OCI-LY7 (cell line): ENCODE results near the gene SSTR5. TPM values are rescaled to one million over a fixed set of nuclear protein-coding genes. Genes with fewer than 3 reads are reported as not detected.

Source experiments
- BruUV-seq: library from RNA; stranded (reverse); fragments of 400-500 nt; replicated peaks from 2 replicates; lab custom pipeline; 2021; lab: Mats Ljungman, UMichigan
- CTCF ChIA-PET: fragments of 300-600 bp; sonication (Branson Sonifier 250); formaldehyde crosslinking; loops from one replicate; lab custom pipeline; 2022; ENCODE audit warnings: antibody characterized with exemption; ENCODE audit not compliant: unreplicated experiment; lab: Charles Lee
- POLR2A ChIA-PET: fragments of 300-600 bp; sonication (Branson Sonifier 250); formaldehyde crosslinking; loops from one replicate; lab custom pipeline; 2022; ENCODE audit warnings: antibody characterized with exemption; lab: Charles Lee
- DNase-seq: peaks from one replicate; pipeline ENCODE4 v3.0.0-alpha.2; 2015; ENCODE audit warnings: low spot score
- H2AFZ ChIP-seq: fragments of 200-600 bp; sonication (generic), shearing (Covaris generic); 2 replicates; pipeline ENCODE4 v1.6.1; 2014; ENCODE audit warnings: mild to moderate bottlenecking, antibody characterized with exemption, low read length, moderate library complexity
- H3K27ac ChIP-seq: fragments of 200-600 bp; sonication (generic); 2 replicates; pipeline ENCODE4 v1.5.1; 2014; ENCODE audit warnings: mixed run types, low read depth, mild to moderate bottlenecking, moderate library complexity, low read length, inconsistent platforms; ENCODE audit not compliant: poor library complexity, severe bottlenecking
- H3K36me3 ChIP-seq: fragments of 200-600 bp; sonication (generic); 2 replicates; pipeline ENCODE4 v1.6.1; 2014; ENCODE audit warnings: mild to moderate bottlenecking, antibody characterized with exemption, low read length, moderate library complexity, mixed read lengths; ENCODE audit not compliant: insufficient read depth
- H3K4me1 ChIP-seq: fragments of 200-600 bp; sonication (generic); 2 replicates; pipeline ENCODE4 v1.5.1; 2014; ENCODE audit warnings: mild to moderate bottlenecking, low read length; ENCODE audit not compliant: insufficient read depth, poor library complexity, severe bottlenecking
- H3K4me2 ChIP-seq: fragments of 200-600 bp; sonication (generic); 2 replicates; pipeline ENCODE4 v1.6.1; 2014; ENCODE audit warnings: mild to moderate bottlenecking, low read length
- H3K4me3 ChIP-seq: fragments of 200-600 bp; sonication (generic); 2 replicates; pipeline ENCODE4 v1.5.1; 2014; ENCODE audit warnings: mild to moderate bottlenecking, low read depth, low read length; ENCODE audit not compliant: poor library complexity, severe bottlenecking
- H3K79me2 ChIP-seq: fragments of 200-600 bp; sonication (generic); 2 replicates; pipeline ENCODE4 v1.6.1; 2016; ENCODE audit warnings: low read depth, mild to moderate bottlenecking, low read length, moderate library complexity, mixed read lengths; ENCODE audit not compliant: insufficient read depth
- H3K9me2 ChIP-seq: fragments of 200-600 bp; sonication (generic); 2 replicates; pipeline ENCODE4 v1.6.1; 2016; ENCODE audit warnings: mild to moderate bottlenecking, low read length, mixed read lengths; ENCODE audit not compliant: insufficient read depth
- H3K9me3 ChIP-seq: fragments of 200-600 bp; sonication (generic); 2 replicates; pipeline ENCODE4 v1.6.1; 2014; ENCODE audit warnings: mild to moderate bottlenecking, mixed run types, low read length, mixed read lengths
- H4K20me1 ChIP-seq: fragments of 200-600 bp; sonication (generic); 2 replicates; pipeline ENCODE4 v1.6.1; 2014; ENCODE audit warnings: mild to moderate bottlenecking, antibody characterized with exemption, low read length, moderate library complexity, mixed read lengths; ENCODE audit not compliant: insufficient read depth
- EZH2phosphoT487 ChIP-seq: fragments of 200-600 bp; sonication (generic); IDR thresholded peaks from 2 replicates; pipeline ENCODE4 v1.6.1; 2018; ENCODE audit warnings: low read depth, borderline replicate concordance, mild to moderate bottlenecking, mixed run types, antibody characterized with exemption, low read length, moderate library complexity, mixed read lengths
- intact Hi-C: fragments of 100-400 bp; cut with micrococcal nuclease; formaldehyde crosslinking; loops from one replicate; pipeline ENCODE4 v1.10.0; 2022; ENCODE audit not compliant: unreplicated experiment
- total RNA-seq, 2 experiments: library from RNA; depleted of rRNA in 1 of 2; stranded (reverse); fragments of >200 nt in 1 of 2; shearing (Covaris generic) in 1 of 2; gene quantifications; 2 replicates each; pipeline ENCODE4 v1.2.3, GENCODE V29; 2014 to 2022
- TF ChIP-seq, protein P1 (sequence below): fragments of 200-600 bp; sonication (generic); conservative IDR thresholded peaks from 2 replicates; pipeline ENCODE4 v1.5.1; 2014; ENCODE audit warnings: mild to moderate bottlenecking, antibody characterized with exemption, low read length, moderate library complexity, mixed read lengths

Gene SSTR5
- total RNA-seq, 2 experiments from 2014 or later, result not detected

DNA sequence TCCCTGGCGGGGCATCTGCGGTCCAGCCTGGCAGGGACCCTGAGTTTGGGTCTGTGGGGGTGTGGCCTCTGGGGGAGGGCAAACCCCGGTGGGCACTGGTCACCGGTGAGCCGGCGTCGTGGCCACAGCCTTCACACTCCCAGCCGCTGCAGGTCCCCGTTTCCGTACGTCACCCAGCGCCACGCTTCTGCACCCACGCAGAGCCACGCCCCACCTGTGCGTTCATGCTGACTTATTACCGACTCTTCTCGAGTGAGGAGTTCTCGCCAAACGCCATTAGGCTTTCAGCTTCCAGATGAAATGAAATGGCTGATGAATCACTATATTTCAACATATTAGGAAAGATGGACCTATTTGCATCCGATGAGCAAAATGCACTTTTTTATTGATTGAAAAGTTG lies 8.8 kb upstream of the SSTR5 start:
- Histone ChIP-seq H3K79me2 (no peaks in the 10 kb centered on the region), H3K4me1 (no peaks in the 10 kb centered on the region), H4K20me1 (no peaks in the 10 kb centered on the region), H3K27ac (no peak overlapping the region), H3K4me3 (no peak overlapping the region), H2AFZ (no peak overlapping the region), H3K9me2 (no peaks in the 10 kb centered on the region), H3K9me3 (no peaks in the 10 kb centered on the region), H3K4me2 (no peak overlapping the region), H3K36me3 (no peaks in the 10 kb centered on the region)
- no peak for TF ChIP-seq EZH2phosphoT487
- TF ChIP-seq, protein P1, sequence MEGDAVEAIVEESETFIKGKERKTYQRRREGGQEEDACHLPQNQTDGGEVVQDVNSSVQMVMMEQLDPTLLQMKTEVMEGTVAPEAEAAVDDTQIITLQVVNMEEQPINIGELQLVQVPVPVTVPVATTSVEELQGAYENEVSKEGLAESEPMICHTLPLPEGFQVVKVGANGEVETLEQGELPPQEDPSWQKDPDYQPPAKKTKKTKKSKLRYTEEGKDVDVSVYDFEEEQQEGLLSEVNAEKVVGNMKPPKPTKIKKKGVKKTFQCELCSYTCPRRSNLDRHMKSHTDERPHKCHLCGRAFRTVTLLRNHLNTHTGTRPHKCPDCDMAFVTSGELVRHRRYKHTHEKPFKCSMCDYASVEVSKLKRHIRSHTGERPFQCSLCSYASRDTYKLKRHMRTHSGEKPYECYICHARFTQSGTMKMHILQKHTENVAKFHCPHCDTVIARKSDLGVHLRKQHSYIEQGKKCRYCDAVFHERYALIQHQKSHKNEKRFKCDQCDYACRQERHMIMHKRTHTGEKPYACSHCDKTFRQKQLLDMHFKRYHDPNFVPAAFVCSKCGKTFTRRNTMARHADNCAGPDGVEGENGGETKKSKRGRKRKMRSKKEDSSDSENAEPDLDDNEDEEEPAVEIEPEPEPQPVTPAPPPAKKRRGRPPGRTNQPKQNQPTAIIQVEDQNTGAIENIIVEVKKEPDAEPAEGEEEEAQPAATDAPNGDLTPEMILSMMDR, result no peak
- no TSS peak for BruUV-seq
- intact Hi-C loops, result no loop called here
- POLR2A ChIA-PET, result no interaction called here
- CTCF ChIA-PET, result no interaction called here
- DNase-seq, result no peak

DNA sequence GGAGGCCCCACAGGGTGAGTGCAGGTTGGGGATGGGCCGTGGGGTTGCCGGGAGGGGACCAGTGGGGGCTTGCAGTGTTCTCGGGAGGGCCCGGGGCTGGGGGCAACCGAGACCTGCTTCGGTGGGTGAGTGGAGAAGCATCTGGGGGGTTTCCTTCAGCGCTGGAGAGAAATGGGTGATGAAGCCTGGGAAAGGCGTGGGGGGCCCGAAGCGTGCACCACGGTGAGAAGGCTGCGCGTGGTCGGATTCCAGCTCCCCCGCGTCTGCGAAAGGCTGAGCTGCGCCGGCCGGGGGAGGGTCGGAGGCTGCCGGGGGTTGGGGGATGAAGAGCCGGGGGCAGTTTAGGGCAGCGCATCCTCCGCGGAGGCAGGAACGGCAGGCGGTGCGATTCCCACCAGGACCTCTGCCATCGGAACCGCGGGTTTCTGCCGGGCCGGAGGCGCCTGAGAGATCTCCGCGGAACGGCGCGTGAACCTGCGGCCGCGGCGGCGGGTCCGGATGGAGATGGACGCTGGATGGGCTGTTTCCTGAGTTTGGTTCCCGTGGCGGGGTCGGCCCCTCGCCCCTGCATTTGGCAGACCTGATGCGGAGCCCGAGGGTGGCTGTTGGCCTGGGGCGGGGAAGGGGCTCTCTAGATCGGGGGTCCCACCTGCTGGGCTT lies 6.9 kb upstream of the SSTR5 start:
- Histone ChIP-seq H2AFZ (no peak overlapping the region), H3K9me2 (no peaks in the 10 kb centered on the region), H4K20me1 (no peaks in the 10 kb centered on the region), H3K27ac (no peak overlapping the region), H3K4me3 (no peak overlapping the region), H3K9me3 (no peaks in the 10 kb centered on the region), H3K79me2 (no peaks in the 10 kb centered on the region), H3K4me1 (no peaks in the 10 kb centered on the region), H3K4me2 (no peak overlapping the region), H3K36me3 (no peaks in the 10 kb centered on the region)
- no TSS peak for BruUV-seq
- DNase-seq, result no peak
- CTCF ChIA-PET, result no interaction called here
- POLR2A ChIA-PET, result no interaction called here
- intact Hi-C loops, result no loop called here
- TF ChIP-seq EZH2phosphoT487, result no peak
- TF ChIP-seq, protein P1, result no peak

- no TSS peak for BruUV-seq
- intact Hi-C loops, result no loop called here
- no peak overlapping the region for H3K4me2 ChIP-seq
- H3K9me2 ChIP-seq, result no peaks in the 10 kb centered on the region
- H3K27ac ChIP-seq, result no peak overlapping the region
- no peak overlapping the region for H3K4me3 ChIP-seq
- no peaks in the 10 kb centered on the region for H3K79me2 ChIP-seq
- DNase-seq, result no peak
- H3K4me1 ChIP-seq, result no peaks in the 10 kb centered on the region
- H3K36me3 ChIP-seq, result no peaks in the 10 kb centered on the region
- no peak overlapping the region for H2AFZ ChIP-seq
- CTCF ChIA-PET, result no interaction called here
- H3K9me3 ChIP-seq, result no peaks in the 10 kb centered on the region
- POLR2A ChIA-PET, result no interaction called here
- TF ChIP-seq, protein P1, result no peak
- TF ChIP-seq EZH2phosphoT487, result no peak
- no peaks in the 10 kb centered on the region for H4K20me1 ChIP-seq
Observed at GRCh38 chr16:1066584-1067172, 5.9 kb upstream of the SSTR5 start.
